GM19193 (cell line): Measurements from ENCODE around the gene ICE2.

ENCODE experiments used
- POLR2A ChIP-seq: IDR thresholded peaks from 4 replicates; pipeline ENCODE4 v1.6.1; 2011; ENCODE audit not compliant: insufficient read depth, insufficient read length; ENCODE audit errors: extremely low read depth

The ICE2 gene

GRCh38 chr15:60476713-60477112, 2.2 kb downstream of the ICE2 start:
- no peak for TF ChIP-seq POLR2A

- TF ChIP-seq POLR2A: no peak
Observed at GRCh38 chr15:60473135-60473534, 5.8 kb downstream of the ICE2 start.

- no peak for TF ChIP-seq POLR2A
Observed at GRCh38 chr15:60471314-60471713, 7.6 kb downstream of the ICE2 start.

GRCh38 chr15:60469893-60470641, 8.9 kb downstream of the ICE2 start:
- TF ChIP-seq POLR2A: no peak

GRCh38 chr15:60464836-60465630, 13.9 kb downstream of the ICE2 start:
- no peak for TF ChIP-seq POLR2A

- no peak for TF ChIP-seq POLR2A
Observed at GRCh38 chr15:60462027-60462426, 16.9 kb downstream of the ICE2 start.

GRCh38 chr15:60460931-60461330, 18.0 kb downstream of the ICE2 start:
- no peak for TF ChIP-seq POLR2A

GRCh38 chr15:60458721-60459120, 20.2 kb downstream of the ICE2 start:
- TF ChIP-seq POLR2A: no peak

GRCh38 chr15:60457985-60458384, 21.0 kb downstream of the ICE2 start:
- no peak for TF ChIP-seq POLR2A

GRCh38 chr15:60454824-60455223, 24.1 kb downstream of the ICE2 start:
- no peak for TF ChIP-seq POLR2A

- no peak for TF ChIP-seq POLR2A
Observed at GRCh38 chr15:60448668-60449360, 30.1 kb downstream of the ICE2 start.

- TF ChIP-seq POLR2A: no peak
Observed at GRCh38 chr15:60444289-60444912, 34.5 kb downstream of the ICE2 start.

- no peak for TF ChIP-seq POLR2A
Observed at GRCh38 chr15:60442763-60443162, 36.2 kb downstream of the ICE2 start.

GRCh38 chr15:60442031-60442650, 36.8 kb downstream of the ICE2 start:
- TF ChIP-seq POLR2A: no peak

- no peak for TF ChIP-seq POLR2A
Observed at GRCh38 chr15:60441331-60441730, 37.6 kb downstream of the ICE2 start.
